ENCODE measurements around the gene GBF1. TPM values are rescaled to one million over a fixed set of nuclear protein-coding genes. Genes with fewer than 3 reads are reported as not detected.

Gene GBF1
- polyA plus RNA-seq, 1 of the 3 experiments (the other 2 are of a cell fraction): 12.3 TPM

GRCh38 chr10:102310361-102311024 is 65.2 kb downstream of the GBF1 start:
- Histone ChIP-seq H3K27me3 (ENCODE audit: insufficient read depth) (no peaks in the 10 kb centered on the region), H3K9me3 (no peaks in the 10 kb centered on the region), H3K79me2 (ENCODE audit: insufficient read depth) (peaks cover 72% of the 10 kb centered on the region), H2AFZ (ENCODE audit: low read depth) (no peak overlapping the region), H3K36me3 (replicated peaks in 1 of 2; ENCODE audit: control insufficient read depth in 1 of 2, insufficient read depth in 2 of 2, low read length in 1 of 2) (peaks cover 0 to 3% of the 10 kb centered on the region in 2 experiments), H3K4me3 (ENCODE audit: low read depth in 2 of 2, low read length in 1 of 2) (no peak overlapping the region; a peak in 1 of 4 replicates), H3K9me2 (no peaks in the 10 kb centered on the region), H3K4me2 (peak overlapping the region; percentile 56), H3K27ac (ENCODE audit: low read depth in 2 of 2, low read length in 1 of 2) (peak overlapping the region; percentile 65 to 69), H3K9ac (peak overlapping the region; percentile 1; the same call in 1 of the 2 replicates), H4K20me1 (ENCODE audit: insufficient read depth) (0 out of 2 replicates have a peak, but pooled peaks cover 7% of the 10 kb centered on the region), H3F3A (replicated peaks; ENCODE audit: insufficient read depth) (peaks cover 26% of the 10 kb centered on the region), H3K4me1 (ENCODE audit: control insufficient read depth in 1 of 2, insufficient read depth in 2 of 2, low read depth in 1 of 2, low read length in 1 of 2) (peaks cover 12 to 32% of the 10 kb centered on the region in 2 experiments)
- ChIA-PET POLR2A (no interaction called here), CTCF (interaction anchor here (1.7 to 3.3 kb wide), 5 partner anchors 13 to 81 kb away, joined by 5 to 15 read pairs (median 10); no protein-coding TSS in a partner anchor)
- 66% methylated on average over 4 of the region's 4 CpGs for WGBS (ENCODE audit: low lambda C conversion rate)
- DNase-seq: no peak
- TF ChIP-seq, protein P1, sequence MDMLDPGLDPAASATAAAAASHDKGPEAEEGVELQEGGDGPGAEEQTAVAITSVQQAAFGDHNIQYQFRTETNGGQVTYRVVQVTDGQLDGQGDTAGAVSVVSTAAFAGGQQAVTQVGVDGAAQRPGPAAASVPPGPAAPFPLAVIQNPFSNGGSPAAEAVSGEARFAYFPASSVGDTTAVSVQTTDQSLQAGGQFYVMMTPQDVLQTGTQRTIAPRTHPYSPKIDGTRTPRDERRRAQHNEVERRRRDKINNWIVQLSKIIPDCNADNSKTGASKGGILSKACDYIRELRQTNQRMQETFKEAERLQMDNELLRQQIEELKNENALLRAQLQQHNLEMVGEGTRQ (IDR thresholded peaks at IDR 0.05; ENCODE audit: borderline replicate concordance, low read depth, low read length): no peak
- no peak for TF ChIP-seq RCOR1 (IDR thresholded peaks at IDR 0.05; ENCODE audit: low read length)
- no peak for TF ChIP-seq ZBTB33 (IDR thresholded peaks at IDR 0.05; ENCODE audit: borderline replicate concordance, low read depth)
- no peak for TF ChIP-seq CHD2 (IDR thresholded peaks at IDR 0.05; ENCODE audit: low read length, partially characterized antibody)
- TF ChIP-seq RFX5 (IDR thresholded peaks at IDR 0.05; ENCODE audit: low read length): no peak
- TF ChIP-seq NRF1 (IDR thresholded peaks at IDR 0.05; ENCODE audit: low read depth, low read length): no peak
- TF ChIP-seq EP300 (IDR thresholded peaks at IDR 0.05; ENCODE audit: borderline replicate concordance in 1 of 2, low read depth in 1 of 2, low read length in 1 of 2): peak in 1 of 2 experiments; percentile 39; a peak in 1 of 4 replicates
- TF ChIP-seq RXRA (IDR thresholded peaks at IDR 0.05; ENCODE audit: borderline replicate concordance, low read depth): no peak
- TF ChIP-seq SIN3A (IDR thresholded peaks at IDR 0.05; ENCODE audit: borderline replicate concordance, low read depth, low read length): 0 out of 2 replicates have a peak, but pooled peaks have one; percentile 37
- TF ChIP-seq, protein P2, sequence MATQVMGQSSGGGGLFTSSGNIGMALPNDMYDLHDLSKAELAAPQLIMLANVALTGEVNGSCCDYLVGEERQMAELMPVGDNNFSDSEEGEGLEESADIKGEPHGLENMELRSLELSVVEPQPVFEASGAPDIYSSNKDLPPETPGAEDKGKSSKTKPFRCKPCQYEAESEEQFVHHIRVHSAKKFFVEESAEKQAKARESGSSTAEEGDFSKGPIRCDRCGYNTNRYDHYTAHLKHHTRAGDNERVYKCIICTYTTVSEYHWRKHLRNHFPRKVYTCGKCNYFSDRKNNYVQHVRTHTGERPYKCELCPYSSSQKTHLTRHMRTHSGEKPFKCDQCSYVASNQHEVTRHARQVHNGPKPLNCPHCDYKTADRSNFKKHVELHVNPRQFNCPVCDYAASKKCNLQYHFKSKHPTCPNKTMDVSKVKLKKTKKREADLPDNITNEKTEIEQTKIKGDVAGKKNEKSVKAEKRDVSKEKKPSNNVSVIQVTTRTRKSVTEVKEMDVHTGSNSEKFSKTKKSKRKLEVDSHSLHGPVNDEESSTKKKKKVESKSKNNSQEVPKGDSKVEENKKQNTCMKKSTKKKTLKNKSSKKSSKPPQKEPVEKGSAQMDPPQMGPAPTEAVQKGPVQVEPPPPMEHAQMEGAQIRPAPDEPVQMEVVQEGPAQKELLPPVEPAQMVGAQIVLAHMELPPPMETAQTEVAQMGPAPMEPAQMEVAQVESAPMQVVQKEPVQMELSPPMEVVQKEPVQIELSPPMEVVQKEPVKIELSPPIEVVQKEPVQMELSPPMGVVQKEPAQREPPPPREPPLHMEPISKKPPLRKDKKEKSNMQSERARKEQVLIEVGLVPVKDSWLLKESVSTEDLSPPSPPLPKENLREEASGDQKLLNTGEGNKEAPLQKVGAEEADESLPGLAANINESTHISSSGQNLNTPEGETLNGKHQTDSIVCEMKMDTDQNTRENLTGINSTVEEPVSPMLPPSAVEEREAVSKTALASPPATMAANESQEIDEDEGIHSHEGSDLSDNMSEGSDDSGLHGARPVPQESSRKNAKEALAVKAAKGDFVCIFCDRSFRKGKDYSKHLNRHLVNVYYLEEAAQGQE (IDR thresholded peaks at IDR 0.05; ENCODE audit: low read depth, low read length): no peak
- TF ChIP-seq TAF1 (IDR thresholded peaks at IDR 0.05; ENCODE audit: borderline replicate concordance, low read depth, low read length): no peak
- no peak for TF ChIP-seq RAD21 (IDR thresholded peaks at IDR 0.05; ENCODE audit: low read length)
- no peak for TF ChIP-seq GATA2 (CRISPR knock-in tag; IDR thresholded peaks at IDR 0.05)
- peak; percentile 26; the same call in 1 of the 2 replicates for TF ChIP-seq MEF2A (IDR thresholded peaks at IDR 0.05; ENCODE audit: borderline replicate concordance, low read depth)
- no peak for TF ChIP-seq SMC3 (IDR thresholded peaks at IDR 0.05; ENCODE audit: low read depth, low read length)
- TF ChIP-seq POLR2AphosphoS5 (IDR thresholded peaks at IDR 0.05; ENCODE audit: low read depth, low read length): no peak
- TF ChIP-seq FOXJ3 (CRISPR knock-in tag; IDR thresholded peaks at IDR 0.05): no peak
- TF ChIP-seq, protein P3, sequence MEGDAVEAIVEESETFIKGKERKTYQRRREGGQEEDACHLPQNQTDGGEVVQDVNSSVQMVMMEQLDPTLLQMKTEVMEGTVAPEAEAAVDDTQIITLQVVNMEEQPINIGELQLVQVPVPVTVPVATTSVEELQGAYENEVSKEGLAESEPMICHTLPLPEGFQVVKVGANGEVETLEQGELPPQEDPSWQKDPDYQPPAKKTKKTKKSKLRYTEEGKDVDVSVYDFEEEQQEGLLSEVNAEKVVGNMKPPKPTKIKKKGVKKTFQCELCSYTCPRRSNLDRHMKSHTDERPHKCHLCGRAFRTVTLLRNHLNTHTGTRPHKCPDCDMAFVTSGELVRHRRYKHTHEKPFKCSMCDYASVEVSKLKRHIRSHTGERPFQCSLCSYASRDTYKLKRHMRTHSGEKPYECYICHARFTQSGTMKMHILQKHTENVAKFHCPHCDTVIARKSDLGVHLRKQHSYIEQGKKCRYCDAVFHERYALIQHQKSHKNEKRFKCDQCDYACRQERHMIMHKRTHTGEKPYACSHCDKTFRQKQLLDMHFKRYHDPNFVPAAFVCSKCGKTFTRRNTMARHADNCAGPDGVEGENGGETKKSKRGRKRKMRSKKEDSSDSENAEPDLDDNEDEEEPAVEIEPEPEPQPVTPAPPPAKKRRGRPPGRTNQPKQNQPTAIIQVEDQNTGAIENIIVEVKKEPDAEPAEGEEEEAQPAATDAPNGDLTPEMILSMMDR (IDR thresholded peaks at IDR 0.05): no peak
- peak; percentile 64; the same call in 1 of the 2 replicates for TF ChIP-seq JUND (IDR thresholded peaks at IDR 0.05)
- no peak for TF ChIP-seq FOXM1 (IDR thresholded peaks at IDR 0.05; ENCODE audit: low read depth)
- 0 out of 2 replicates have a peak, but pooled peaks have one; percentile 10 for TF ChIP-seq NFIC (IDR thresholded peaks at IDR 0.05; ENCODE audit: borderline replicate concordance)
- TF ChIP-seq EZH2phosphoT487 (IDR thresholded peaks at IDR 0.05; ENCODE audit: borderline replicate concordance, low read depth): no peak
- TF ChIP-seq YY1 (IDR thresholded peaks at IDR 0.05; ENCODE audit: low read depth): no peak
- TF ChIP-seq FOSL2 (IDR thresholded peaks at IDR 0.05; ENCODE audit: borderline replicate concordance, low read depth): peak; percentile 58; the same call in 1 of the 2 replicates
- 0 out of 2 replicates have a peak, but pooled peaks have one; percentile 17 for TF ChIP-seq ELF1 (IDR thresholded peaks at IDR 0.05)
- TF ChIP-seq TCF12 (IDR thresholded peaks at IDR 0.05): peak; percentile 65
